GM18520 (cell line): ENCODE data around the gene DDX31.

Experiments
- ATAC-seq: cut with Tn5 transposase; IDR thresholded peaks from one replicate; pipeline ENCODE4 v1.9.1; 2021; ENCODE audit not compliant: unreplicated experiment

Gene DDX31

GRCh38 chr9:132637351-132637750 is 32.4 kb downstream of the DDX31 start:
- ATAC-seq: no peak

- no peak for ATAC-seq
Measured at GRCh38 chr9:132634327-132634726, 35.5 kb downstream of the DDX31 start.

- ATAC-seq: no peak
Measured at GRCh38 chr9:132632413-132633129, 37.2 kb downstream of the DDX31 start.

- no peak for ATAC-seq
Measured at GRCh38 chr9:132631685-132632084, 38.1 kb downstream of the DDX31 start.

GRCh38 chr9:132631280-132631679 is 38.5 kb downstream of the DDX31 start:
- no peak for ATAC-seq

- ATAC-seq: no peak
Measured at GRCh38 chr9:132630811-132631210, 39.0 kb downstream of the DDX31 start.

GRCh38 chr9:132630116-132630515 is 39.7 kb downstream of the DDX31 start:
- ATAC-seq: no peak

GRCh38 chr9:132628746-132629145 is 41.0 kb downstream of the DDX31 start:
- ATAC-seq: no peak

GRCh38 chr9:132627594-132627993 is 42.2 kb downstream of the DDX31 start:
- ATAC-seq: no peak

- ATAC-seq: no peak
Measured at GRCh38 chr9:132627106-132627505, 42.7 kb downstream of the DDX31 start.

GRCh38 chr9:132626285-132626684 is 43.5 kb downstream of the DDX31 start:
- ATAC-seq: no peak

GRCh38 chr9:132622159-132622558 is 47.6 kb downstream of the DDX31 start:
- no peak for ATAC-seq

- ATAC-seq: no peak
Measured at GRCh38 chr9:132616725-132617124, 53.1 kb downstream of the DDX31 start.

- ATAC-seq: no peak
Measured at GRCh38 chr9:132615774-132616173, 54.0 kb downstream of the DDX31 start.

GRCh38 chr9:132614324-132614723 is 55.5 kb downstream of the DDX31 start:
- ATAC-seq: no peak

GRCh38 chr9:132610661-132611060 is 59.1 kb downstream of the DDX31 start:
- no peak for ATAC-seq

- no peak for ATAC-seq
Measured at GRCh38 chr9:132609829-132610228, 60.0 kb downstream of the DDX31 start.

- ATAC-seq: no peak
Measured at GRCh38 chr9:132609184-132609583, 60.6 kb downstream of the DDX31 start.

GRCh38 chr9:132606066-132606465 is 63.7 kb downstream of the DDX31 start:
- no peak for ATAC-seq

GRCh38 chr9:132605387-132605786 is 64.4 kb downstream of the DDX31 start:
- ATAC-seq: no peak

- no peak for ATAC-seq
Measured at GRCh38 chr9:132602207-132602606, 67.6 kb downstream of the DDX31 start.

- ATAC-seq: no peak
Measured at GRCh38 chr9:132600326-132600984, 69.3 kb downstream of the DDX31 start.
